ENCODE results near the gene LIG3. TPM values are rescaled to one million over a fixed set of nuclear protein-coding genes. Genes with fewer than 3 reads are reported as not detected.

The LIG3 gene
- total RNA-seq, 5 donors from 2014 or later (not counting 1 experiment from before 2014, with no cell fraction given) = 42.7 to 52.7 (median 49.8) TPM

DNA sequence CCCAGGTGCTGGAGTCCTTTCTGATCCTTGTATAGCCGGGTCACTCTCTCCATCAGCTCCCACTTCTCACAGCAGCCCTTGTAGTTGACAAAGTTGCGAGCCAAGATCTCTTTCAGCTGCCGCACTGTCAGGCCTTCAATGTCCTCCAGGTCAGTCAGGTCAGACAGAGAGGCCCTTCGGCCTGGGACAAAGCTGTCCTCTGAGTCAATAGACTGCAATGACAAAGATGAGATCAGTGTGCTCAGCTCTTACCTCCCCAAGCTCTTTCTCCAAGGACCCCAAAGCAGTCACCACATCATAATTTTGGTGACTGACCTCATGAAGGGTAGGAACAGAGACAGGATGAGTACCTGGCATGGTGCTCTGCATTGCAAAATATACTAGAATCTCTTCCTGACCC lies 36.1 kb downstream of the LIG3 start:
- H3K4me3 ChIP-seq (ENCODE audit: control insufficient read depth in 1 of 2, extremely low read depth in 1 of 2, low read length in 1 of 2) = no peak overlapping the region
- DNase-seq = no peak
- no peak overlapping the region for H3K27ac ChIP-seq (ENCODE audit: low read length)
- H3K9me3 Mint-ChIP-seq = no peaks in the 10 kb centered on the region
- peaks cover 77% of the 10 kb centered on the region for H3K36me3 Mint-ChIP-seq
- peaks cover 21 to 31% (median 24%) of the 10 kb centered on the region in 3 donors for H3K4me1 Mint-ChIP-seq
- H3K4me1 ChIP-seq (ENCODE audit: control insufficient read depth in 1 of 2, extremely low read depth in 1 of 2, insufficient read depth in 2 of 2, low read length in 2 of 2) = peaks cover 1 to 4% of the 10 kb centered on the region in 2 experiments
- H3K27me3 ChIP-seq (replicated peaks in 1 of 2; ENCODE audit: control insufficient read depth in 2 of 2, extremely low read depth in 1 of 2, insufficient read depth in 2 of 2, low read length in 1 of 2) = no peaks in the 10 kb centered on the region
- H3K27ac Mint-ChIP-seq = peak overlapping the region in 1 of 2 donors; percentile 23
- H3K27me3 Mint-ChIP-seq = no peaks in the 10 kb centered on the region
- ChIA-PET POLR2A (no interaction called here), CTCF (no interaction called here)
- WGBS (ENCODE audit: insufficient coverage) = 96% methylated on average over 4 of the region's 4 CpGs
- H3K9me3 ChIP-seq = no peaks in the 10 kb centered on the region
- no peak for ATAC-seq (replicated peaks in 1 of 4)
- peaks cover 13 to 94% of the 10 kb centered on the region in 2 donors for H3K36me3 ChIP-seq (ENCODE audit: control insufficient read depth in 2 of 2, extremely low read depth in 1 of 2, insufficient read depth in 1 of 2, low read length in 1 of 2)
- H3K4me3 Mint-ChIP-seq = no peak overlapping the region

DNA sequence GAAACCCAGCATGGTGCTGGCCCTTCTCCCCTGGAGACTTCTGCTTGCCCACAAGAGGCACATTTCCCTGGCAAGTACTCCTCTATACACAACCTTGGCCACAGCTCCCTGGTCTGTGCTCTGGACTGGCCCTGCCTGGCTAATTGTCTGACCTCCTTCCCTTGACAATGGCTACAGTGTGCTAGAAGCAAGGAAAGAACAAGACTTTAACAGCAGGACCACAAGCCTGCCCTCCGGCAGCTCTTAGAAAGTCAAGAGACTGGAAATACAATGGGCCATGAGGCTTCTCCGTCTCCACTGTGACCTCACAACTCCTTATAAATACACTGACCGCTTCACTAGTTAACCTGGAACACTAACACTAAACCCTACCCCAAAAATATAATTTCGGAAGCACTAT lies 36.7 kb downstream of the LIG3 start:
- H3K4me1 ChIP-seq (ENCODE audit: control insufficient read depth in 1 of 2, extremely low read depth in 1 of 2, insufficient read depth in 2 of 2, low read length in 2 of 2) = peaks cover 5 to 9% of the 10 kb centered on the region in 2 experiments
- DNase-seq (no peak), ATAC-seq (replicated peaks in 1 of 4) (no peak)
- Mint-ChIP-seq H3K27ac (peak overlapping the region; percentile 22 to 69), H3K4me1 (peaks cover 28 to 37% (median 30%) of the 10 kb centered on the region in 3 donors), H3K36me3 (peaks cover 73% of the 10 kb centered on the region), H3K27me3 (no peaks in the 10 kb centered on the region), H3K9me3 (no peaks in the 10 kb centered on the region), H3K4me3 (no peak overlapping the region)
- H3K36me3 ChIP-seq (ENCODE audit: control insufficient read depth in 2 of 2, extremely low read depth in 1 of 2, insufficient read depth in 1 of 2, low read length in 1 of 2) = peaks cover 13 to 94% of the 10 kb centered on the region in 2 donors
- 100% methylated on average over 3 of the region's 4 CpGs for WGBS (ENCODE audit: insufficient coverage)
- H3K27me3 ChIP-seq (replicated peaks in 1 of 2; ENCODE audit: control insufficient read depth in 2 of 2, extremely low read depth in 1 of 2, insufficient read depth in 2 of 2, low read length in 1 of 2) = no peaks in the 10 kb centered on the region
- H3K9me3 ChIP-seq = no peaks in the 10 kb centered on the region
- ChIA-PET POLR2A (no interaction called here), CTCF (no interaction called here)
- no peak overlapping the region for H3K4me3 ChIP-seq (ENCODE audit: control insufficient read depth in 1 of 2, extremely low read depth in 1 of 2, low read length in 1 of 2)
- no peak overlapping the region for H3K27ac ChIP-seq (ENCODE audit: low read length)

DNA sequence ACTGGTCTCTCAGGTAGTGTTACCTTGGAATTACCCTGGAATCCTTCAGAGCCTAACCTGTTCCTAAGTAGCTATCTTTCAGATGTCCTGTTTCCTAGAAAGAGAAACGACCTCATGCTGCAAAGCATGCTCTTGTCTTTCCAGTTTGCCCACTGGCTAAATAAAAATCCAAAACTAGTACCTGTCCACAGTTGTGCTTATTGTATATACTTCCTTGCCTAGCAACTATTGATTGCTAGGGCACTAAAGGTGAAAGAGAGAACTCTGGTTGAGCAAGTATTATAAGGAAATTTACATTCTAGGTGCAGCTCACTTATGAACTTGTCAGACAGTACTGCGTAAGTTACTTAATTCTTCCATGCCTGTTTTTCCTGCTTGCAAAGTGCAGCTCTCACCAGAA lies 38.5 kb downstream of the LIG3 start:
- peaks cover 13 to 76% of the 10 kb centered on the region in 2 donors for H3K36me3 ChIP-seq (ENCODE audit: control insufficient read depth in 2 of 2, extremely low read depth in 1 of 2, insufficient read depth in 1 of 2, low read length in 1 of 2)
- no peaks in the 10 kb centered on the region for H3K27me3 ChIP-seq (replicated peaks in 1 of 2; ENCODE audit: control insufficient read depth in 2 of 2, extremely low read depth in 1 of 2, insufficient read depth in 2 of 2, low read length in 1 of 2)
- no peak overlapping the region for H3K27ac ChIP-seq (ENCODE audit: low read length)
- POLR2A ChIA-PET = interaction anchor here (0.5 to 0.7 kb wide), 2 partner anchors 40 to 101 kb away, joined by 3 to 4 read pairs; no protein-coding TSS in a partner anchor
- H3K4me3 ChIP-seq (ENCODE audit: control insufficient read depth in 1 of 2, extremely low read depth in 1 of 2, low read length in 1 of 2) = no peak overlapping the region
- DNase-seq (no peak), ATAC-seq (replicated peaks in 1 of 4) (no peak)
- no CpG with 5 or more reads among the region's 2 CpGs for WGBS (ENCODE audit: insufficient coverage)
- no peaks in the 10 kb centered on the region for H3K9me3 ChIP-seq
- peaks cover 21 to 24% of the 10 kb centered on the region in 2 experiments for H3K4me1 ChIP-seq (ENCODE audit: control insufficient read depth in 1 of 2, extremely low read depth in 1 of 2, insufficient read depth in 2 of 2, low read length in 2 of 2)
- Mint-ChIP-seq H3K9me3 (no peaks in the 10 kb centered on the region), H3K4me1 (peaks cover 45 to 55% (median 48%) of the 10 kb centered on the region in 3 donors), H3K4me3 (no peak overlapping the region), H3K27ac (peak overlapping the region in 1 of 2 donors; percentile 8), H3K27me3 (no peaks in the 10 kb centered on the region), H3K36me3 (peaks cover 65% of the 10 kb centered on the region)
- CTCF ChIA-PET = no interaction called here

DNA sequence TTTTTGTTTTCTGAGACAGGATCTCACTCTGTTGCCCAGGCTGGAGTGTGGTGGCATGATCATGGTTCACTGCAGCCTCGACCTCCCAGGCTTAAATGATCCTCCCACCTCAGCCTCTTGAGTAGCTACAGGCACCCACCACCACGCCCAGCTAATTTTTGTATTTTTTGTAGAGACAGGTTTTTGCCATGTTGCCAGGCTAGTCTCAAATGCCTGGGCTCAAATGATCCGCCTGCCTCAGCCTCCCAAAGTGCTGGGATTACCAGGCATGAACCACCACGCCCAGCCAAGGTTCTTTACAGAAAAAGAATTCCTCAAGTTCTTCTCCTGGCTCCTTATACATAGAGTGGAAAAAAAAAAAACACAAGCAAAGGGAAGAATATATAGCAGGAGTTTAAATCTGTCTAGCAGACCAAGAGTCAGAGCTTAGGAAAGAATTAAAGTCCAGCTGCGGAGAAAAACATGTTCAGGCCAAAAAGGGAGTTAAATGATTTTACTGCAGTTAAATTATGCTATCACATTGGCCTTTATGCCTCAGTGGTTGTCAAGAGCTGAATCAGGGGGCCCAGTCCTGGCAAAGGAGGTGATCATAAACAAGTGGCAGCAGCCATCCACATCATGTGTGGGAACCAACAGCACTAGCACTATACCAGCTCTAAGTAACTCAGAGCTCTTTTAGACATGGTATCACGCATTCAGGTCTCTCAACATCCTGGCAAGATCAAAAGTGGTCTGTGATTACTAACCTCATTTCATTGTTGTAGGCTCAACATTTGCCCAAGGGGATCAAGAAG lies 39.3 kb downstream of the LIG3 start:
- H3K27ac ChIP-seq (ENCODE audit: low read length) = no peak overlapping the region
- peaks cover 24 to 29% of the 10 kb centered on the region in 2 experiments for H3K4me1 ChIP-seq (ENCODE audit: control insufficient read depth in 1 of 2, extremely low read depth in 1 of 2, insufficient read depth in 2 of 2, low read length in 2 of 2)
- peaks cover 13 to 68% of the 10 kb centered on the region in 2 donors for H3K36me3 ChIP-seq (ENCODE audit: control insufficient read depth in 2 of 2, extremely low read depth in 1 of 2, insufficient read depth in 1 of 2, low read length in 1 of 2)
- WGBS (ENCODE audit: insufficient coverage) = 100% methylated on average over 1 of the region's 6 CpGs
- H3K4me3 Mint-ChIP-seq = no peak overlapping the region
- peaks cover 53 to 62% (median 56%) of the 10 kb centered on the region in 3 donors for H3K4me1 Mint-ChIP-seq
- no peaks in the 10 kb centered on the region for H3K27me3 ChIP-seq (replicated peaks in 1 of 2; ENCODE audit: control insufficient read depth in 2 of 2, extremely low read depth in 1 of 2, insufficient read depth in 2 of 2, low read length in 1 of 2)
- no peak for ATAC-seq (replicated peaks in 1 of 4)
- peak overlapping the region; percentile 48 to 71 for H3K27ac Mint-ChIP-seq
- peaks cover 59% of the 10 kb centered on the region for H3K36me3 Mint-ChIP-seq
- no peaks in the 10 kb centered on the region for H3K27me3 Mint-ChIP-seq
- POLR2A ChIA-PET = interaction anchor here in 1 of 2 donors (0.7 kb wide), 1 partner anchor 101 kb away, joined by 3 read pairs; no protein-coding TSS in a partner anchor
- H3K9me3 ChIP-seq = no peaks in the 10 kb centered on the region
- no peak overlapping the region for H3K4me3 ChIP-seq (ENCODE audit: control insufficient read depth in 1 of 2, extremely low read depth in 1 of 2, low read length in 1 of 2)
- CTCF ChIA-PET = no interaction called here
- H3K9me3 Mint-ChIP-seq = no peaks in the 10 kb centered on the region
- DNase-seq = no peak

DNA sequence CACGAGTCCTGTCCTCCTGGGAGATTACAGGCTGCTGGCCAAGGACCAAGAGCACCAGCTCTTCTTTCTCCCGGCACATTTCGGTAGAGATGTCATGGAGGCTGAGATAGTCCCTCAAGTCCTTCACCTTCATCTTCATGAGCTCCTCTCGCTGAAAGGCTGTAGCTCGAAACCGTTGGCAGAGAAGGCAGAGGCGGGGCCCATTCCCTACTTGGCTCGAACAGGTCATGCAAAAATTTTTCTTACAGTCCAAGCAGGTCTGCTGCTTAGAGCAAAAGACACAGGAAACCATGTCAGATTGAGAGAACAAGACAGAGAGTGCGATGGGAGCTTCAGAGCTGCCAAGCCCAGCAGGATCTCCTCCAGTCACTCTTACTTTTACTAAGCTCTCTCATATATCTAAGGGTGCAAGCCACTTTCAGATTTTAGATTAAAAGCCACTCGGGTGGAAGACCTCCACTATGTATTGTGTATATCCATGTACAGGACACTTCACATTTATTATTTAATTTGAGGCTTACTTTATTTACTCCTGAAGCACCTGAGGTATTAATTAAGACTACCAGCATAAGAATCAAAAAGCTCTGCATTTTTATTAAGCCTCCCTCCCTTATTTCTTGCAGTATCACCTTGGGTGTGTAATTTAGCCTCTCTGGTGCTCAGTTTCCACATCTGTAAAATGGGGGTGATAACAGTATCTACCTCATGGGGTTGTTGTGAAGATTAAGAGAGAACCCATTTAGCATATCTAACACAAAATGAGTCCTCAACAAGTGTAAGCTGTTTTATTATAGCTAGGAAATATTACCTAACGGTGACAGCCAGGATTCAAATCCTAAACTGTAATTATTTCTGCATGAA lies 41.4 kb downstream of the LIG3 start:
- Histone ChIP-seq H3K9me3 (no peaks in the 10 kb centered on the region), H3K4me3 (ENCODE audit: control insufficient read depth in 1 of 2, extremely low read depth in 1 of 2, low read length in 1 of 2) (no peak overlapping the region), H3K36me3 (ENCODE audit: control insufficient read depth in 2 of 2, extremely low read depth in 1 of 2, insufficient read depth in 1 of 2, low read length in 1 of 2) (peaks cover 6 to 58% of the 10 kb centered on the region in 2 donors), H3K4me1 (ENCODE audit: control insufficient read depth in 1 of 2, extremely low read depth in 1 of 2, insufficient read depth in 2 of 2, low read length in 2 of 2) (peaks cover 24 to 34% of the 10 kb centered on the region in 2 experiments), H3K27ac (ENCODE audit: low read length) (peak overlapping the region; percentile 95), H3K27me3 (replicated peaks in 1 of 2; ENCODE audit: control insufficient read depth in 2 of 2, extremely low read depth in 1 of 2, insufficient read depth in 2 of 2, low read length in 1 of 2) (no peaks in the 10 kb centered on the region)
- no peaks in the 10 kb centered on the region for H3K27me3 Mint-ChIP-seq
- H3K36me3 Mint-ChIP-seq = peaks cover 53% of the 10 kb centered on the region
- CTCF ChIA-PET = interaction anchor here (0.6 to 3.0 kb wide), 10 partner anchors 22 to 122 kb away, joined by 3 to 33 read pairs (median 4); partner anchors contain the start of genes RFFL (in 2 of the 2) and RAD51D (in 1 of the 2)
- 76% methylated on average over 5 of the region's 11 CpGs for WGBS (ENCODE audit: insufficient coverage)
- H3K4me1 Mint-ChIP-seq = peaks cover 58 to 67% (median 62%) of the 10 kb centered on the region in 3 donors
- POLR2A ChIA-PET = interaction anchor here (0.9 to 1.0 kb wide), 3 partner anchors 30 to 42 kb away, joined by 3 to 5 read pairs (median 3); partner anchors contain the start of gene RFFL (in 2 of the 2)
- H3K27ac Mint-ChIP-seq = peak overlapping the region; percentile 98 to 99
- no peaks in the 10 kb centered on the region for H3K9me3 Mint-ChIP-seq
- DNase-seq = no peak
- H3K4me3 Mint-ChIP-seq = peak overlapping the region in 2 of 3 donors; percentile 43 to 69
- ATAC-seq (replicated peaks in 1 of 4) = no peak
